ENCODE results near the gene P4HB.

GRCh38 chr17:81841866-81842265 is 18.5 kb downstream of the P4HB start:
- no peak for TF ChIP-seq POLR2AphosphoS5 (IDR thresholded peaks at IDR 0.05; ENCODE audit: insufficient read depth in 1 of 2, low read depth in 1 of 2)
- no peak for TF ChIP-seq CTCF (IDR thresholded peaks at IDR 0.05)
- no peak for TF ChIP-seq POLR2A (IDR thresholded peaks at IDR 0.05)

Data from vagina (tissue), 2 donors.